Keratinocyte (primary cell): ENCODE results near the gene OR10H2.
"Not testable (repeated sequence)": the region's sequence is repeated elsewhere in the genome, so short reads cannot be mapped to it uniquely, and the experiment has no call there.

Experiments
- CTCF ChIP-seq, 3 experiments: IDR thresholded peaks in 1 of 3; conservative IDR thresholded peaks in 1 of 3; optimal IDR thresholded peaks in 1 of 3; 2 replicates in 2 of 3; 3 replicates in 1 of 3; pipeline versions ENCODE3 to v1.5.1; 2011; ENCODE audit warnings: low read length in 3 of 3, mild to moderate bottlenecking in 3 of 3, moderate library complexity in 2 of 3, control low read depth in 1 of 3, inconsistent platforms in 1 of 3; ENCODE audit not compliant: insufficient read depth in 2 of 3; ENCODE audit errors: extremely low read depth in 1 of 3
- EZH2 ChIP-seq: IDR thresholded peaks from one replicate; pipeline ENCODE4 v1.6.1; 2012; ENCODE audit warnings: inconsistent platforms, mild to moderate bottlenecking, low read length, moderate library complexity

- not testable (repeated sequence) for TF ChIP-seq CTCF (optimal IDR thresholded peaks at IDR 0.05 in 1 of 3, IDR thresholded peaks at IDR 0.05 in 1 of 3, conservative IDR thresholded peaks at IDR 0.05 in 1 of 3; ENCODE audit: extremely low read depth in 1 of 3, insufficient read depth in 2 of 3, low read length in 3 of 3); EZH2
Measured at GRCh38 chr19:15679865-15680264, 48.0 kb upstream of the OR10H2 start.
